H1 (cell line): ENCODE data around the gene RPL22L1. TPM values are rescaled to one million over a fixed set of nuclear protein-coding genes. Genes with fewer than 3 reads are reported as not detected.

ENCODE experiments used
- CTCF ChIA-PET: fragments of 300-600 bp; sonication (Branson Sonifier 250); formaldehyde crosslinking; loops from one replicate; lab custom pipeline; 2021; ENCODE audit not compliant: partially characterized antibody; lab: Charles Lee
- POLR2A ChIA-PET: fragments of 300-600 bp; sonication (Branson Sonifier 250); formaldehyde crosslinking; loops from one replicate; lab custom pipeline; 2021; ENCODE audit warnings: inconsistent platforms; ENCODE audit not compliant: partially characterized antibody; lab: Charles Lee
- DNase-seq, 2 experiments: peaks; one replicate each; pipeline versions ENCODE4 v3.0.0 to v3.0.0-alpha.2; 2010 to 2022; ENCODE audit warnings: low spot score in 2 of 2, low read depth in 1 of 2, mixed read lengths in 1 of 2
- FAIRE-seq: peaks from 2 replicates; lab custom pipeline; 2011; peaks lifted over from hg19 to GRCh38; lab: Jason Lieb, UNC
- H2AFZ ChIP-seq: 2 replicates; pipeline ENCODE4 v1.8.1; 2012; ENCODE audit warnings: low read length, inconsistent platforms
- H2AK5ac ChIP-seq: 2 replicates; pipeline ENCODE4 v1.6.1; 2013; ENCODE audit warnings: low read depth, low read length
- H2BK120ac ChIP-seq: replicated peaks from 2 replicates; pipeline ENCODE3; 2013; ENCODE audit warnings: low read depth, low read length, inconsistent platforms
- H2BK12ac ChIP-seq: 2 replicates; pipeline ENCODE4 v1.6.1; 2013; ENCODE audit warnings: low read depth, low read length
- H2BK15ac ChIP-seq: 2 replicates; pipeline ENCODE4 v1.6.1; 2013; ENCODE audit warnings: low read length
- H2BK20ac ChIP-seq: 2 replicates; pipeline ENCODE4 v1.6.1; 2013; ENCODE audit warnings: low read length
- H2BK5ac ChIP-seq: 2 replicates; pipeline ENCODE4 v1.6.1; 2013; ENCODE audit warnings: low read depth, low read length
- H3K14ac ChIP-seq: 2 replicates; pipeline ENCODE4 v1.6.1; 2013; ENCODE audit warnings: inconsistent platforms; ENCODE audit not compliant: insufficient read length
- H3K18ac ChIP-seq: 2 replicates; pipeline ENCODE4 v1.6.1; 2013; ENCODE audit warnings: low read length; ENCODE audit errors: extremely low read depth
- H3K23ac ChIP-seq: 2 replicates; pipeline ENCODE4 v1.6.1; 2013; ENCODE audit warnings: inconsistent platforms; ENCODE audit not compliant: insufficient read length
- H3K23me2 ChIP-seq: 2 replicates; pipeline ENCODE4 v1.6.1; 2013; ENCODE audit warnings: low read depth, low read length
- H3K27ac ChIP-seq: 2 replicates; pipeline ENCODE4 v1.6.1; 2011; ENCODE audit warnings: low read depth, low read length, inconsistent platforms
- H3K27me3 ChIP-seq, 4 experiments: replicated peaks in 1 of 4; 1 replicate in 1 of 4; 2 replicates in 3 of 4; pipeline versions ENCODE4 v1.6.1 to v1.8.1; 2011 to 2013; ENCODE audit warnings: low read length in 3 of 4, mild to moderate bottlenecking in 3 of 4, inconsistent platforms in 2 of 4, mixed read lengths in 2 of 4, moderate library complexity in 1 of 4; ENCODE audit not compliant: control insufficient read depth in 3 of 4, insufficient read depth in 3 of 4; ENCODE audit errors: extremely low read depth in 1 of 4
- H3K36me3 ChIP-seq, 4 experiments: 2 replicates each; pipeline versions ENCODE4 v1.6.1 to v1.8.1; 2011 to 2013; ENCODE audit warnings: mild to moderate bottlenecking in 4 of 4, low read length in 3 of 4, moderate library complexity in 2 of 4, control low read depth in 1 of 4, inconsistent platforms in 1 of 4; ENCODE audit not compliant: insufficient read depth in 4 of 4, control insufficient read depth in 2 of 4
- H3K4ac ChIP-seq: replicated peaks from 2 replicates; pipeline ENCODE3; 2013; ENCODE audit warnings: low read length, low read depth, mixed read lengths, inconsistent platforms; ENCODE audit not compliant: insufficient read length
- H3K4me1 ChIP-seq, 4 experiments: replicated peaks in 1 of 4; 1 replicate in 1 of 4; 2 replicates in 3 of 4; pipeline versions ENCODE4 v1.6.1 to v1.8.1; 2011 to 2013; ENCODE audit warnings: low read length in 3 of 4, inconsistent platforms in 2 of 4, mixed read lengths in 1 of 4; ENCODE audit not compliant: insufficient read depth in 4 of 4, control insufficient read depth in 3 of 4
- H3K4me2 ChIP-seq, 2 experiments: 2 replicates each; pipeline versions ENCODE4 v1.6.1 to v1.8.1; 2011 to 2013; ENCODE audit warnings: low read depth in 2 of 2, low read length in 2 of 2, control low read depth in 1 of 2, inconsistent platforms in 1 of 2, mild to moderate bottlenecking in 1 of 2; ENCODE audit not compliant: insufficient read depth in 1 of 2
- H3K4me3 ChIP-seq, 4 experiments: fragments of 200-600, 300-600 bp in 1 of 4; sonication (generic), shearing (Covaris generic), sonication (Bioruptor Twin) in 1 of 4; 2 replicates each; pipeline versions ENCODE4 v1.5.1 to v1.8.1; 2011 to 2016; ENCODE audit warnings: low read length in 4 of 4, low read depth in 3 of 4, control low read depth in 2 of 4, inconsistent platforms in 2 of 4, mild to moderate bottlenecking in 2 of 4, mixed read lengths in 1 of 4, moderate library complexity in 1 of 4; ENCODE audit not compliant: insufficient read depth in 2 of 4; ENCODE audit errors: extremely low read depth in 1 of 4
- H3K56ac ChIP-seq: replicated peaks from 2 replicates; pipeline ENCODE3; 2013; ENCODE audit warnings: low read depth, mild to moderate bottlenecking, mixed read lengths, low read length, inconsistent platforms; ENCODE audit not compliant: insufficient read length
- H3K79me1 ChIP-seq: 2 replicates; pipeline ENCODE4 v1.6.1; 2013; ENCODE audit warnings: low read depth, low read length, control low read depth
- H3K79me2 ChIP-seq, 2 experiments: 2 replicates each; pipeline versions ENCODE4 v1.6.1 to v1.8.1; 2012 to 2013; ENCODE audit warnings: low read length in 2 of 2, mild to moderate bottlenecking in 2 of 2, inconsistent platforms in 1 of 2; ENCODE audit not compliant: insufficient read depth in 2 of 2, control insufficient read depth in 1 of 2
- H3K9ac ChIP-seq, 4 experiments: replicated peaks in 1 of 4; 1 replicate in 1 of 4; 2 replicates in 3 of 4; pipeline versions ENCODE4 v1.6.1 to v1.8.1; 2011 to 2013; ENCODE audit warnings: low read depth in 3 of 4, low read length in 3 of 4, control low read depth in 2 of 4, mild to moderate bottlenecking in 2 of 4, moderate library complexity in 2 of 4, inconsistent platforms in 1 of 4; ENCODE audit errors: extremely low read depth in 1 of 4
- H3K9me3 ChIP-seq, 2 experiments: 2 replicates each; pipeline versions ENCODE4 v1.6.1 to v1.8.1; 2012 to 2013; ENCODE audit warnings: mild to moderate bottlenecking in 2 of 2, moderate library complexity in 2 of 2, control low read depth in 1 of 2, inconsistent platforms in 1 of 2, low read depth in 1 of 2, low read length in 1 of 2, mixed read lengths in 1 of 2; ENCODE audit not compliant: insufficient read depth in 2 of 2
- H4K20me1 ChIP-seq, 2 experiments: replicated peaks in 1 of 2; 2 replicates each; pipeline versions ENCODE3 to v1.8.1; 2011 to 2013; ENCODE audit warnings: inconsistent platforms in 2 of 2, low read length in 2 of 2, mild to moderate bottlenecking in 1 of 2; ENCODE audit not compliant: insufficient read depth in 2 of 2, control insufficient read depth in 1 of 2
- H4K5ac ChIP-seq: 2 replicates; pipeline ENCODE4 v1.6.1; 2013; ENCODE audit warnings: low read length, low read depth, mixed read lengths, inconsistent platforms; ENCODE audit not compliant: insufficient read length
- H4K8ac ChIP-seq: 2 replicates; pipeline ENCODE4 v1.8.0; 2013; ENCODE audit warnings: mild to moderate bottlenecking, moderate library complexity, low read length, inconsistent platforms; ENCODE audit not compliant: insufficient read depth; ENCODE audit errors: extremely low read depth
- H4K91ac ChIP-seq: replicated peaks from 2 replicates; pipeline ENCODE3; 2013; ENCODE audit warnings: low read length, mixed read lengths, inconsistent platforms; ENCODE audit not compliant: insufficient read length
- ASH2L ChIP-seq: fragments of 200-600, 300-600 bp; sonication (generic); IDR thresholded peaks from one replicate; pipeline ENCODE4 v1.7.1; 2017; ENCODE audit warnings: low read length
- BACH1 ChIP-seq: IDR thresholded peaks from 2 replicates; pipeline ENCODE4 v1.6.1; 2012; ENCODE audit warnings: low read length, improper control_type of control experiment
- CHD1 ChIP-seq: IDR thresholded peaks from 2 replicates; pipeline ENCODE4 v1.6.1; 2012; ENCODE audit warnings: low read depth, low read length, improper control_type of control experiment
- EP300 ChIP-seq, 2 experiments: IDR thresholded peaks; 1 replicate in 1 of 2; 2 replicates in 1 of 2; pipeline ENCODE4 v1.6.1; 2011 to 2012; ENCODE audit warnings: low read depth in 2 of 2, low read length in 2 of 2, mild to moderate bottlenecking in 2 of 2, borderline replicate concordance in 1 of 2, inconsistent platforms in 1 of 2, moderate library complexity in 1 of 2
- GABPA ChIP-seq: IDR thresholded peaks from 2 replicates; pipeline ENCODE4 v1.6.1; 2011; ENCODE audit warnings: mild to moderate bottlenecking, low read length, moderate library complexity, borderline replicate concordance; ENCODE audit not compliant: insufficient read depth
- JUN ChIP-seq: IDR thresholded peaks from 2 replicates; pipeline ENCODE4 v1.6.1; 2011; ENCODE audit warnings: low read depth, mild to moderate bottlenecking, improper control_type of control experiment, low read length
- KDM5A ChIP-seq: fragments of 200-600 bp; IDR thresholded peaks from 2 replicates; pipeline ENCODE4 v1.7.1; 2012; ENCODE audit warnings: mild to moderate bottlenecking, low read length, inconsistent platforms, mixed read lengths
- MAX ChIP-seq: IDR thresholded peaks from 2 replicates; pipeline ENCODE4 v1.6.1; 2012; ENCODE audit warnings: inconsistent platforms
- PHF8 ChIP-seq: fragments of 200-600 bp; sonication (generic); conservative IDR thresholded peaks from 2 replicates; pipeline ENCODE4 v1.7.1; 2012; ENCODE audit warnings: low read depth, mild to moderate bottlenecking, inconsistent platforms, low read length, moderate library complexity
- POU5F1 ChIP-seq: IDR thresholded peaks from 2 replicates; pipeline ENCODE4 v1.6.1; 2011; ENCODE audit warnings: low read depth, mild to moderate bottlenecking, low read length, moderate library complexity
- SIRT6 ChIP-seq: IDR thresholded peaks from one replicate; pipeline ENCODE4 v1.7.1; 2012; ENCODE audit warnings: low read length, inconsistent platforms
- TEAD4 ChIP-seq: IDR thresholded peaks from 2 replicates; pipeline ENCODE4 v1.6.1; 2012; ENCODE audit warnings: low read depth, low read length, inconsistent platforms, mixed read lengths
- polyA plus RNA-seq, 7 experiments: library from polyadenylated mRNA; depleted of rRNA in 3 of 7; stranded (reverse) in 5 of 7; unstranded in 2 of 7; fragments of >200 nt in 5 of 7; fragments of 200-250 nt in 2 of 7; gene quantifications; 1 replicate in 5 of 7; 2 replicates in 1 of 7; 4 replicates in 1 of 7; pipeline versions ENCODE4 v1.2.1 to v1.2.3, GENCODE V29; 2011 to 2013; ENCODE audit warnings: missing spikeins in 2 of 7, mixed read lengths in 2 of 7
- total RNA-seq: library from RNA; stranded (reverse); fragmentation: NEBNext Ultra II Directional; extraction: Animal tissue kit (Norgen Biotek cat#: 25700); gene quantifications from 2 replicates; pipeline ENCODE4 v1.2.1, GENCODE V29; 2021

Gene RPL22L1
- total and polyA plus RNA-seq, 2 of the 8 experiments (the other 6 are each of a cell fraction or from before 2014, with no cell fraction given): 99.9 to 280 TPM

DNA sequence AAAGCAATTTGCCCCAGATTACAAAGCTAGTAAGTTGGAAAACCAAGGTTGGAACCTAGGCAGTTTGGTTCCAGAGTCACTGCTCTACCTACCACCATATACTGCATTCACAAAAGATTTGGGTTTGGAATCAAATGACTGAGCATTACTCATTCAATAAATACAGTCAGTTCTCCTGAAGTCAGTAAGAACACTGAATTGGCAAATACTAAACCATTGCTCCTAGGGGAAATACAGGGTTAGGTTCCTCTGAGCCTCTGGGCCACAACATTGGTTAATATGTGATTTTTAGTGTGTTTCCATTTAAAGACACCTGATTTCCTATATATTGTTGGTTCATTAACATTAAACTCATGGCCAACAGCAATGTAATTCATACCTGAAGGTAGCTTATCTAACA, 40.5 kb upstream of the RPL22L1 start:
- H2BK20ac ChIP-seq: no peak overlapping the region
- H3K56ac ChIP-seq: no peak overlapping the region
- FAIRE-seq: no peak
- H3K18ac ChIP-seq: no peak overlapping the region
- H3K9ac ChIP-seq: no peak overlapping the region
- H3K23me2 ChIP-seq: peaks cover 7% of the 10 kb centered on the region
- no peak overlapping the region for H3K14ac ChIP-seq
- peaks cover 0 to 4% of the 10 kb centered on the region in 2 experiments for H4K20me1 ChIP-seq
- H4K91ac ChIP-seq: no peak overlapping the region
- no peak overlapping the region for H3K4me3 ChIP-seq
- TF ChIP-seq TEAD4: no peak
- no peak for TF ChIP-seq ASH2L
- TF ChIP-seq EP300 (IDR thresholded peaks at IDR 0.05; ENCODE audit: borderline replicate concordance in 1 of 2, low read depth in 2 of 2, low read length in 2 of 2): no peak
- TF ChIP-seq SIRT6: no peak
- TF ChIP-seq PHF8: no peak
- TF ChIP-seq POU5F1: no peak
- TF ChIP-seq JUN: no peak
- TF ChIP-seq BACH1: no peak
- TF ChIP-seq KDM5A: no peak
- no peak for TF ChIP-seq MAX
- no peak for TF ChIP-seq GABPA
- TF ChIP-seq CHD1: no peak
- H4K8ac ChIP-seq: no peak overlapping the region
- H3K27ac ChIP-seq: no peak overlapping the region
- H2BK120ac ChIP-seq: no peak overlapping the region
- peaks cover 0 to 17% (median 12%) of the 10 kb centered on the region in 4 experiments; a peak in 6 of 7 replicates for H3K27me3 ChIP-seq
- H2BK12ac ChIP-seq: no peak overlapping the region
- ChIA-PET CTCF (interaction anchor here (1.4 kb wide), 1 partner anchor 497 kb away, joined by 3 read pairs; no protein-coding TSS in a partner anchor), POLR2A (interaction anchor here (0.6 kb wide), 1 partner anchor 294 kb away, joined by 3 read pairs; no protein-coding TSS in a partner anchor)
- no peak overlapping the region for H3K4me2 ChIP-seq
- no peak overlapping the region for H4K5ac ChIP-seq
- H2AK5ac ChIP-seq: no peak overlapping the region
- peaks cover 15 to 16% of the 10 kb centered on the region in 2 experiments for H3K9me3 ChIP-seq
- H3K79me1 ChIP-seq: no peaks in the 10 kb centered on the region; the same call in 1 of the 2 replicates
- no peak overlapping the region for H3K23ac ChIP-seq
- no peak overlapping the region for H3K4ac ChIP-seq
- no peak overlapping the region for H2BK15ac ChIP-seq
- peaks cover 0 to 5% (median 2%) of the 10 kb centered on the region in 4 experiments; a peak in 3 of 7 replicates for H3K4me1 ChIP-seq
- H3K36me3 ChIP-seq: no peaks in the 10 kb centered on the region
- H2BK5ac ChIP-seq: no peak overlapping the region
- no peak overlapping the region for H2AFZ ChIP-seq
- DNase-seq: no peak
- no peaks in the 10 kb centered on the region for H3K79me2 ChIP-seq
